ENCODE results near the gene CRPPA.

DNA sequence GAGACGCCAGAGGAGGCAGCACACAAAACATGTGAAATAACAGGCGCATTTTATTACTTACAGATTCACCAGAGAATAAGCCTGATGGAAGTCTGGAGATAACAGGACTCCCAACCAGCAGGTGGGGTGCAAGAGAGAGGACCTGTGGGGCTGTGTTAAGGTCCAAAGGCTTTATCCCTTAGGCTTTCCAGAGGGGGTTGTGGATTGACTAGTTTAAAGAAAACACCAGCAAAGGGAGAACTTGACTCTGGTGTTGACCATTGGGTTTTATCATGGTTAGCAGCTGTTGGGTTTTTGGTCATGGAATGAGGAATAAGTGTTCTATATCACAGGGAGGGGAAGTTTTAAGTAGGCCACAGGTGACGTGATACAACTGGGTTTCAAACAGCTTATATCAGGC is 1.6 kb upstream of the CRPPA start:
- no peak for TF ChIP-seq LARP7 (IDR thresholded peaks at IDR 0.05)
- no peak for TF ChIP-seq EP300 (IDR thresholded peaks at IDR 0.05; ENCODE audit: borderline replicate concordance in 1 of 2, control insufficient read depth in 1 of 2, low read depth in 2 of 2, low read length in 2 of 2)
- no peak for TF ChIP-seq CEBPB (IDR thresholded peaks at IDR 0.05; ENCODE audit: borderline replicate concordance in 1 of 2, low read depth in 2 of 2, low read length in 2 of 2)
- TF ChIP-seq, protein P1, sequence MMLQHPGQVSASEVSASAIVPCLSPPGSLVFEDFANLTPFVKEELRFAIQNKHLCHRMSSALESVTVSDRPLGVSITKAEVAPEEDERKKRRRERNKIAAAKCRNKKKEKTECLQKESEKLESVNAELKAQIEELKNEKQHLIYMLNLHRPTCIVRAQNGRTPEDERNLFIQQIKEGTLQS (IDR thresholded peaks at IDR 0.05; ENCODE audit: borderline replicate concordance, extremely low read depth, low read depth, low read length): no peak
- no peak for TF ChIP-seq POLR2AphosphoS5 (IDR thresholded peaks at IDR 0.05; ENCODE audit: low read length)
- TF ChIP-seq, protein P2, sequence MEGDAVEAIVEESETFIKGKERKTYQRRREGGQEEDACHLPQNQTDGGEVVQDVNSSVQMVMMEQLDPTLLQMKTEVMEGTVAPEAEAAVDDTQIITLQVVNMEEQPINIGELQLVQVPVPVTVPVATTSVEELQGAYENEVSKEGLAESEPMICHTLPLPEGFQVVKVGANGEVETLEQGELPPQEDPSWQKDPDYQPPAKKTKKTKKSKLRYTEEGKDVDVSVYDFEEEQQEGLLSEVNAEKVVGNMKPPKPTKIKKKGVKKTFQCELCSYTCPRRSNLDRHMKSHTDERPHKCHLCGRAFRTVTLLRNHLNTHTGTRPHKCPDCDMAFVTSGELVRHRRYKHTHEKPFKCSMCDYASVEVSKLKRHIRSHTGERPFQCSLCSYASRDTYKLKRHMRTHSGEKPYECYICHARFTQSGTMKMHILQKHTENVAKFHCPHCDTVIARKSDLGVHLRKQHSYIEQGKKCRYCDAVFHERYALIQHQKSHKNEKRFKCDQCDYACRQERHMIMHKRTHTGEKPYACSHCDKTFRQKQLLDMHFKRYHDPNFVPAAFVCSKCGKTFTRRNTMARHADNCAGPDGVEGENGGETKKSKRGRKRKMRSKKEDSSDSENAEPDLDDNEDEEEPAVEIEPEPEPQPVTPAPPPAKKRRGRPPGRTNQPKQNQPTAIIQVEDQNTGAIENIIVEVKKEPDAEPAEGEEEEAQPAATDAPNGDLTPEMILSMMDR (IDR thresholded peaks at IDR 0.05 in 2 of 3, conservative IDR thresholded peaks at IDR 0.05 in 1 of 3; ENCODE audit: control insufficient read depth in 2 of 3, extremely low read depth in 1 of 3, insufficient read depth in 1 of 3, low read depth in 3 of 3, low read length in 3 of 3): no peak
- TF ChIP-seq SP1 (IDR thresholded peaks at IDR 0.05; ENCODE audit: low read depth, low read length): no peak
- TF ChIP-seq USF2 (IDR thresholded peaks at IDR 0.05; ENCODE audit: borderline replicate concordance, low read depth, low read length): no peak
- TF ChIP-seq TCF7 (IDR thresholded peaks at IDR 0.05; ENCODE audit: borderline replicate concordance): no peak
- TF ChIP-seq SUZ12 (IDR thresholded peaks at IDR 0.05; ENCODE audit: unreplicated experiment): no peak
- no peak for TF ChIP-seq RCOR1 (conservative IDR thresholded peaks at IDR 0.05; ENCODE audit: low read depth, low read length)
- TF ChIP-seq RELA (IDR thresholded peaks at IDR 0.05; ENCODE audit: borderline replicate concordance, partially characterized antibody): no peak
